NCI-H187 (cell line): ENCODE measurements around the gene THAP4.

Experiments
- DNase-seq, 2 experiments: peaks; one replicate each; lab custom pipeline; 2025; lab: John Stamatoyannopoulos, UW

The THAP4 gene

GRCh38 chr2:241637018-241637794 lies at the start of gene THAP4, which contains the start of gene ATG4B:
Gene THAP4, minus strand, starts transcription at chr2:241637158. Its CDS starts 141 bp downstream, at chr2:241637017.
Gene ATG4B, plus strand, starts transcription at chr2:241637693. Its CDS starts 22 bp downstream, at chr2:241637715.
- peak; percentile 44 to 62 for DNase-seq

DNA sequence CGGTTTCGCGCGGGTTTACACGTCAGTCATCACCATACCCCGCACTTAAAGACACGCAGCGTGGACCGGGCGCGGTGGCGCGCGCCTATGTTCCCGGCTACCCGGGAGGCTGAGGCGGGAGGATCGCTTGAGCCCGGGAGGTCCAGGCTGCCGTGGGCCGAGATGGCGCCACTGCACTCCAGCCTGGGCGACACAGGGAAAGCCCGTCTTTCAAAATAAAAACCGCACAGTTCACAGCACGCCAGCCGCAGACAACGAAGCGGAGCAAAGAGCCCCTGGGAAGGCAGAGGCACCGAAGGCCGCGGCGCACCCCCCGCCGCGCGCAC lies 49.3 kb upstream of the THAP4 start:
- DNase-seq: no peak

- no peak for DNase-seq
These were observed 44.1 kb upstream of the THAP4 start for GRCh38 chr2:241680827-241681599.

- no peak for DNase-seq
These were observed 43.1 kb upstream of the THAP4 start for GRCh38 chr2:241680044-241680443.

GRCh38 chr2:241678784-241679540 lies 42.0 kb upstream of the THAP4 start:
- no peak for DNase-seq

DNA sequence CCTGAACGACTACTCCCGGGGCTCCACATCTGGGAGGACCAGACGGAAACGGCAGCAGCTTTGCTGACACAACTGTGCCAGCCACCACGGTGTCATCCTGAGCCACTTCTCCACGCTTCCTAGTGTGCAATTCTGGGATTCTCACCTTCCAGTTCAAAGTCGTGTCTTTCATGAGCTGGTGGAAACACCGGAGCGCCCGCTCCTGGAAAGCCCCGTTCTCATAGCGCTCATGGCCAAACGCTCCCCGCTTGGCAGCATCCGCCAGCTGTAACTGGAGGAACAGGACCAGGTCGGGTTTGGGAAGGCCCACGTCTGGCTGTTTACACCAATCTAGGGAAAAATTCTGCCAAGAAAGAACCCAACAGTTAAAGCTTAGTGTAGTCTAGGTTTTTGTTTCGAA lies 41.3 kb upstream of the THAP4 start:
- no peak for DNase-seq

DNA sequence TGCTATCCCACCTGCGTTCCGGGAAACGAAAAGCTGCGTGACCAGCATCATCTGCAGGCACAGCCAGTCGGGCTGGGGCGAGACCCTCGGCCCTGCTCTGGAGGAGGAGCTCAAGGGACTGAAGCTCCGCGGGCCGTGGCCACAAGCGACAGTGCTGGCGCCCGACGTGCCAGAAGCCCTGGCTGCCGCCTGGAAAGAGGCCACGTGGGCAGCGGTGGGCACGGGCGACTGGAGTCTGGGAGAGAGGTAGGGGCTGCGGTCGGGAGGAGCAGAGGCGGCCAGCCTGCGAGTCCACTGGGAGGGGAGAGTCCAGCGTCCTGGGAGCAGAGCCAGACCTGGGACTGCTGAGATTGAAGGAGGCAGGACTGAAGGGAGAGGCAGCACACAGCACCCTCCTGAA lies 40.4 kb upstream of the THAP4 start:
- DNase-seq: no peak

DNA sequence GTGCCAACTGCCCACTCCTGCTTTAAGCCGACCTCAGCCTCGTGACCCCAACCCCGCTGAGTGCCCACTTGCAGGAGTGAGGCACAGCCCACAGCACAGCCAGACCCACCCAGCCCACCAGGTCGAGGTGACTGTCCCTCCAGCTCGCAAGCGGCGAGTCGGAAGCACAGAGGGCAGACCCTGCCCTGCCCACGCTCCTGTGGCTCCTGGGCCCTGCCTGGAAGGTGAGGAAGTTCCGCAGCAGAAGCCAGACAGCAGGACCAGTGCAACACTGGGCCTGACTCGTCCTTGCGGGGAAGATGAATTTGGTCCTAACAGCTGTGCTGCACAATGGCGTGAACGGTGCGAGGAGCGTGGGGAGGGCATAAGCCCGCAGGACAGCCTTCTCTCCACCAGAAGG lies 39.7 kb upstream of the THAP4 start:
- no peak for DNase-seq

- no peak for DNase-seq
These were observed 38.9 kb upstream of the THAP4 start for GRCh38 chr2:241675885-241676284.

DNA sequence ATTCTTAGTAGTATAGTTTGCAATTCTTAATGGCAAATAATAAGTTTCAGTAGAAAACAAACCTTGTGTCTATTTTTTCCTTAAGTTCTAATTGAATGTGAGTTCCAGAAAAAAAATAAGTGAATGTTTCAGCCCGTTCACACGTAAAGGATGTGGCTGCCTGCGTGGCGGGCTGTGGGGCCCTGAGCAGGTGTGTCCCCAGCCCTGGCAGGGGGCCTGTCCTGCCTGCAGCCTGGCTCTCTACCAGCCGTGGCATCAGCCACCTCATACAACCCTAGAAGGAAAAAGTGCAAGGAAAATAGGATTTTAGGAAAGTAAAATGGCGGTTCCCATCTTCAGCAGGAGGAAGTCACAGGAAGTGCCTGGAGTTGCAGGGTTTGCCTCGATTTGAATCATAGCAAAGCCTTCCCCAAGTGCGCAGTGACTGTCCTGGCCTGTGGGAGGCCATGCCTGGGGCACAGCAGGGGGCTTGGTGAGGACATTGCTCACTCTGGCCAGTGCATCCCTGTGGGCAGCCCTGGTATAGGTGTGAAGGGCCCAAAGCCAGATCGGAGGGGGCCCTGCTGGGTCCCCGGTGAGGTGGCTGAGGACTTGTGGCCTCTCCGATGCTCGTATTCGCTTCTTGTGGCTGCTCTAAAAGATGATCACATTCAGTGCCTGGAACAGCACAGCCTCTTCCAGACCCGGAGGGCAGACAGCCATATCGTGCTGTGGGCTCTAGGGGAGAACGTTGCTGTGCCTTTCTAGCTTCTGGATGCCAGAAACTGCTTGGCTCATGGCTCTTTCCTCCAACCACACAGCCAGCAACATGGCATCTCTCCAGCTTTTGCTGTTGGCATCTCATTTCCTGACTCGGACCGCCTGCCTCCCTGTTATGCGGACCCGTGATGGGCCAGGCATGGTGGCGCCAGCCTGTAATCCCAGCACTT lies 37.1 kb upstream of the THAP4 start:
- DNase-seq: no peak

GRCh38 chr2:241673189-241673663 lies 36.3 kb upstream of the THAP4 start:
- DNase-seq: no peak

DNA sequence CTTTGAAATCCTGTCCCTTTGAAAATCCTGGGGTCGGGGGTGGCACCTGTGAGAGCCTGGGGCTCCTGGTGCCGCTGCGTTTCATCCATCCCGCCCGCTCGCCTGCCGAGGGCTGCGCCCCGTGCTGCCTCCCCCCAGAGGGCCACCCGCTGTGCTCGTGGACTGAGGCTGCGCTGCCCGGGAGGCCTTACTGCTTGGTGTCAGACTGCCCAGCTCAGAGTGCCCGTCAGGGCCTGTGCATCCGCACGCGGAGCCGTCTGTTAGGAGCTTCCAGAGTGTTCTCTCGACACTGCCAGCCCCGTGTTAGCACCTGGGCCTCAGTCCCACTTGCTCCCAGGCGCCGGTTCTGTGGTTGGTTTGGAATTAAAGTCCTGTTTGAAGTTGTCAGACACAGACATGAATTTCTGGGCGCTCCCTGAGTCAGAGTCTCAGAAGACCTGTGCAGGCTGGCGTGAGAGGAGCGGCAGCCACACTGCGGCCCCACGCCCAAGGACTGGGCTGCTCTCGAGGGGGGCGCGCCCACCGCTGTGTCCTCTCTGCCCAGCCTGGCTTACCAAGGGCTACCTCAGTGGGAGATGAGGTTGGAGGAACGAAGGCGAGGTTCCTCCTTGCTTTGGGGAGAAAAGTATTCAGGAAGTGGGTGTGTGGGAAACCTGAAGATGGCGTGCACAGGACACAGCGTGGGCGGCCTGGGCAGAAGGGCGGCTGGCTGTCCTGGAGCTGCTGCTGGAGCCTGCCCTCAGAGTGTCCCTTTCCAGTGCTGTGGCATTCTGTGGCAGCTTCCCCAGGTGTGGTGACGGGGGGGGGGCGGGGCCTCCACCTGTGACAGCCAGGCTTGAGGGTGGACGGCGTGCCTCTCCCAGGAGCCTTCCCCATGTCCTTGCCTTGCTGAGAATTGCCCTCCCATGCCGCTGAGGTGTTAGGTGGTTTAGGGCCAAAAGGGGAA lies 35.6 kb upstream of the THAP4 start:
- no peak for DNase-seq

DNA sequence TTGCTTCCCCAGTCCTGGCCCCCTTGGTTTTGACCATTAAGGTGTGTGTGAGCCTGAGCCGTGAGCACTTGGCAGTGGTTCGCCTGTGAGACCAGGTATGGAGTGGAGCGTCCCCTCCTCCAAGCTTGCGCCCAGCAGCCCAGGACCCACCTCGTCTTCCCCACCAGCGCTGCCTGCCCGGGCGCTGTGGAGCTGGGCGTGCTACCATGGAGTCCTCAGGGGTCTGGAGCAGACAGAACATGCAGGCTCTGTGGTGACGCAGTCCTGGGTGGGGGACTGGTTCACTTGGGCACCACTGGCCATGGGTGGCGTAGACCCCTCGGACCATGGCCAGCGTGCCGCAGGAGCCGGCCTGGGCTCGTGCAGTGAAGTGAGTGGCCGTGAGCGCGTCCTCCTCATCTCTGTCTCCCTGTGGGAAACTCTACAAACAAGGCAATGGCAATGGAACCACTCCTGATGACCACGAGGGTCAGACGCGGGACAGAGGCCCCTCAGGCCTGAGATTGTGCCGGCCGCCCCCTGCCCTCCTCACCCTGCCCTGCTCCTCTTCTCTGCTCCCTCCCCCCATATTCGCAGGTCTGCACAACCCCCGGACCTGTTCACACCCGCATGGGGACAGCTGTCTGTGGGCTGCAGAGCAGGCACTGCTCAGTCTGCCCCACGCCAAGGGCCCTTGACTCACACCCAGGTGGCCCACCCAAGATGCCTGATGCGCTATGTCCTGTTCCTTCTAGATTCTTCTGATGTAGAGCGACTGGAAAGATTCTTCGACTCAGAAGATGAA lies 34.7 kb upstream of the THAP4 start:
- no peak for DNase-seq

DNA sequence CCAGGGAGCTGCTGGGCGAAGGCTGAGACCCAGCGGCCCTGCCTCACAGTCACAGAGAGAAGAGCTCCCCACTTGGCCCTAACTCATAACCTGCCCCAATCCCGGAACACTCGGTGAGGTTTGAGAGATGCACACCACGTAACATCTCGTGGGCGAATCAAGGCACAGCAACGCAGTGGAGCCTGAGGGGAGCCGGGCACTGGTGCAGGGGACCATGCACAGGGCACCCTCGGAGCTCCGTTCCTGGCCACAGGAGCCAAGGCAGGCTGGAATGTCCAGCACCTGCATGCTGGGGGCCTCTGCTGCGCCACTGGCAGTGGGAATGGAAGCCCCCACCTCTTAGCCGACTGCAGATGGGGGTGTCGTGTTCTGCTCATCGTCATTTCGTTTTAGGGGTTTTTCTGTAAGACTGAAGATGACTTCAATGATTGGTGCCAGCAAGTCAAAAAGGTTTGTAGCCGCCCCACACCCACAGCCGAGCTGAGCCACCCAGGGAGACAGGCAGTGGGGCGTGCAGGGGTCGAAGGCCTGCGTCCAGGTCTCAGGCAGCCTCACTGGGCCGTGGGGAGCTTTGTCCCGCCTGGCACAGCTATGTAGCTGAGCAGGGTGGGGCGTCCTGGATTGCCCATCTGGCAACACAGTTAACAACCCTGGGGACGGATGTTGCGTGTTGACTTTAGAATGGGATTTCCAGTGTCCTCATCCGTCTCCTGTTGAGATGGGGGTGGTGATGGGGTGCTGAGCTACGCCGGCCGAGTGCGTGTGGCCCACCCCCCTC lies 33.6 kb upstream of the THAP4 start:
- no peak for DNase-seq

- DNase-seq: no peak
These were observed 31.9 kb upstream of the THAP4 start for GRCh38 chr2:241668839-241669238.

- DNase-seq: no peak
These were observed 31.4 kb upstream of the THAP4 start for GRCh38 chr2:241668354-241668753.

DNA sequence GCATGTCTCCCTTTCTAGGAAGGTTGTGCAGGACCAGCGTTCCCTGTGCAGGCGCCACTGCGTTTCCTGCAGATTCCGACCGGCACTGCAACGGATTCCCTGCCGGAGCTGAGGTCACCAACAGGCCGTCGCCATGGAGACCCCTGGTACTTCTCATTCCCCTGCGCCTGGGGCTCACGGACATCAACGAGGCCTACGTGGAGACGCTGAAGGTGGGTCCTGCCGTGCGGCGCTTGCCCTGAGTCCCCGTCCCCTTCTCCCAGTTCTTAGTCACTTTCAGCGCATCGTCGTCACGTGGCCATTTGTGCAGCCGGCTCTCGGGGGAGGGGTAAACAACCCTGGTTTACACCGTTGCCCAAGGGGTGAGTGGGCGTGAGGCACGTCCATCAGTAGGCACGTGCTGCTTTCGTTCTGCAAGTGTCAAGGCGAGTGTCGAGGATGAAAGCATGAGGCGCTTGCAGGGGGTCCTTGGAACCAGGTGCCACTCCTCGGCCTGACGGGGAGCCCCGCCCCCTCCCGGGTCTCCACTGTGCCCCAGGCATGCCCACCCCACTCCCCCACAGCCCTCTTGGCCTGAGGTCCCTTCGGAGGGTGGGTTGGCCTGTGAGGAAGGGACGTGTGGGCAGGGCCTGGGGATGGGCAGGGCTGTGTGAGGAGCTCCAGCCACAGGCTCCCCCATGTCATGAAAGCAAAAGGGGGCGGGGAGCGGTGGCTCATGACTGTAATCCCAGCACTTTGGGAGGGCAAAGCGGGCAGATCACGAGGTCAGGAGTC lies 29.9 kb upstream of the THAP4 start:
- no peak for DNase-seq
